B cell (primary cell): ENCODE data around the gene PNPT1. TPM values are rescaled to one million over a fixed set of nuclear protein-coding genes. Genes with fewer than 3 reads are reported as not detected.

ENCODE experiments used
- ATAC-seq: fragments of 200-7000 bp; cut with Tn5 transposase; one replicate; pipeline ENCODE4 v1.10.0; 2021; ENCODE audit warnings: low read depth, mild to moderate bottlenecking, moderate number of reproducible peaks, moderate library complexity
- CTCF ChIA-PET: fragments of 350-600 bp; sonication (Branson Sonifier 250); formaldehyde crosslinking; loops from one replicate; lab custom pipeline; 2021; ENCODE audit warnings: antibody characterized with exemption, inconsistent platforms; lab: Charles Lee
- POLR2A ChIA-PET: fragments of 350-600 bp; sonication (Branson Sonifier 250); formaldehyde crosslinking; loops from one replicate; lab custom pipeline; 2021; ENCODE audit warnings: antibody characterized with exemption; lab: Charles Lee
- DNase-seq: peaks from one replicate; pipeline ENCODE4 v3.0.0; 2013
- H2AFZ ChIP-seq: 2 replicates; pipeline ENCODE4 v1.6.1; 2012; ENCODE audit warnings: mild to moderate bottlenecking, low read depth, low read length; ENCODE audit not compliant: insufficient read depth, poor library complexity, severe bottlenecking
- H3K27ac ChIP-seq, 2 donors: 1 replicate in 1 of 2; 2 replicates in 1 of 2; pipeline ENCODE4 v1.5.1; 2012 to 2013; ENCODE audit warnings: low read length in 2 of 2, mild to moderate bottlenecking in 2 of 2, moderate library complexity in 1 of 2
- H3K27me3 ChIP-seq, 4 experiments: fragments of 200-600 bp in 1 of 4; sonication (generic) in 1 of 4; replicated peaks in 1 of 4; 1 replicate in 2 of 4; 2 replicates in 2 of 4; pipeline versions ENCODE4 v1.6.1 to v1.7.0; 2013 to 2016; ENCODE audit warnings: low read length in 3 of 4, mild to moderate bottlenecking in 2 of 4, mixed read lengths in 1 of 4, moderate library complexity in 1 of 4; ENCODE audit not compliant: insufficient read depth in 4 of 4, control insufficient read depth in 3 of 4; ENCODE audit errors: control extremely low read depth in 1 of 4
- H3K36me3 ChIP-seq, 2 experiments: replicated peaks in 1 of 2; 1 replicate in 1 of 2; 2 replicates in 1 of 2; pipeline versions ENCODE4 v1.6.1 to v1.7.1; 2013; ENCODE audit warnings: low read length in 1 of 2; ENCODE audit not compliant: insufficient read depth in 2 of 2, control insufficient read depth in 1 of 2; ENCODE audit errors: control extremely low read depth in 1 of 2, extremely low read depth in 1 of 2
- H3K4me1 ChIP-seq, 2 donors: fragments of 200-600 bp in 1 of 2; sonication (generic) in 1 of 2; 1 replicate in 1 of 2; 2 replicates in 1 of 2; pipeline versions ENCODE4 v1.5.1 to v1.6.1; 2013 to 2017; ENCODE audit warnings: low read length in 2 of 2; ENCODE audit not compliant: control insufficient read depth in 2 of 2, insufficient read depth in 2 of 2
- H3K4me2 ChIP-seq: replicated peaks from 2 replicates; pipeline ENCODE3; 2012; ENCODE audit warnings: mild to moderate bottlenecking, low read depth, low read length; ENCODE audit not compliant: poor library complexity, severe bottlenecking
- H3K4me3 ChIP-seq, 5 experiments: fragments of 200-600 bp in 1 of 5; sonication (generic) in 1 of 5; 1 replicate in 3 of 5; 2 replicates in 2 of 5; pipeline versions ENCODE4 v1.5.1 to v1.7.0; 2011 to 2016; ENCODE audit warnings: low read length in 4 of 5, mild to moderate bottlenecking in 4 of 5, low read depth in 2 of 5, control low read depth in 1 of 5, moderate library complexity in 1 of 5; ENCODE audit not compliant: insufficient read depth in 1 of 5; ENCODE audit errors: control extremely low read depth in 1 of 5, extremely low read depth in 1 of 5
- H3K79me2 ChIP-seq: fragments of 200-600 bp; sonication (generic); one replicate; pipeline ENCODE4 v1.6.0; 2016; ENCODE audit warnings: low read length; ENCODE audit not compliant: control insufficient read depth, insufficient read depth
- H3K9ac ChIP-seq: fragments of 200-600 bp; sonication (generic); 2 replicates; pipeline ENCODE4 v1.6.1; 2017; ENCODE audit warnings: mild to moderate bottlenecking, low read length, moderate library complexity
- H3K9me3 ChIP-seq, 3 donors: one replicate each; pipeline versions ENCODE4 v1.6.1 to v1.7.1; 2013; ENCODE audit warnings: low read length in 2 of 3; ENCODE audit not compliant: control insufficient read depth in 2 of 3, insufficient read depth in 1 of 3; ENCODE audit errors: control extremely low read depth in 1 of 3
- H4K20me1 ChIP-seq: 2 replicates; pipeline ENCODE4 v1.6.0; 2012; ENCODE audit warnings: mild to moderate bottlenecking, low read length; ENCODE audit not compliant: insufficient read depth, control insufficient read depth, poor library complexity, severe bottlenecking
- H3K27ac Mint-ChIP-seq: one replicate; pipeline ENCODE4 v1.8.0; 2021; ENCODE audit warnings: mixed read lengths
- H3K27me3 Mint-ChIP-seq: one replicate; pipeline ENCODE4 v1.8.0; 2021; ENCODE audit warnings: mixed read lengths
- H3K4me1 Mint-ChIP-seq: one replicate; pipeline ENCODE4 v1.8.0; 2021; ENCODE audit warnings: mixed read lengths
- H3K4me3 Mint-ChIP-seq: one replicate; pipeline ENCODE4 v1.8.0; 2021; ENCODE audit warnings: mixed read lengths
- H3K9me3 Mint-ChIP-seq: one replicate; pipeline ENCODE4 v1.8.0; 2022; ENCODE audit warnings: mixed read lengths; ENCODE audit not compliant: insufficient read depth
- EZH2 ChIP-seq: IDR thresholded peaks from 2 replicates; pipeline ENCODE4 v1.6.1; 2012; ENCODE audit warnings: borderline replicate concordance, low read depth, mild to moderate bottlenecking, moderate library complexity, low read length; ENCODE audit not compliant: insufficient read depth, poor library complexity, severe bottlenecking
- WGBS: methylation state at CpG from one replicate; pipeline ENCODE4 v1.1.5; 2013; ENCODE audit warnings: missing lambda C conversion rate; ENCODE audit not compliant: insufficient coverage; 5-methylcytosine and 5-hydroxymethylcytosine counted together
- intact Hi-C: fragments of 100-400 bp; cut with micrococcal nuclease; formaldehyde crosslinking; loops from one replicate; pipeline ENCODE4 v1.10.0; 2022
- polyA plus RNA-seq: library from polyadenylated mRNA; depleted of rRNA; stranded (reverse); fragments of >200 nt; gene quantifications from 2 replicates; pipeline ENCODE4 v1.2.3, GENCODE V29; 2012
- total RNA-seq, 2 donors: library from RNA; stranded (reverse); fragments of 120-200 nt in 1 of 2; gene quantifications; 1 replicate in 1 of 2; 2 replicates in 1 of 2; pipeline versions ENCODE4 v1.2.3 to v1.2.4, GENCODE V29; 2013 to 2022
- TF ChIP-seq, protein P1 (sequence below): fragments of 200-600 bp; IDR thresholded peaks from one replicate; pipeline ENCODE4 v1.8.0; 2022; ENCODE audit warnings: antibody characterized with exemption, mild to moderate bottlenecking

PNPT1 gene
- total and polyA plus RNA-seq, 2 donors (not counting 1 experiment from before 2014, with no cell fraction given), result 7.8 to 23.1 TPM

DNA sequence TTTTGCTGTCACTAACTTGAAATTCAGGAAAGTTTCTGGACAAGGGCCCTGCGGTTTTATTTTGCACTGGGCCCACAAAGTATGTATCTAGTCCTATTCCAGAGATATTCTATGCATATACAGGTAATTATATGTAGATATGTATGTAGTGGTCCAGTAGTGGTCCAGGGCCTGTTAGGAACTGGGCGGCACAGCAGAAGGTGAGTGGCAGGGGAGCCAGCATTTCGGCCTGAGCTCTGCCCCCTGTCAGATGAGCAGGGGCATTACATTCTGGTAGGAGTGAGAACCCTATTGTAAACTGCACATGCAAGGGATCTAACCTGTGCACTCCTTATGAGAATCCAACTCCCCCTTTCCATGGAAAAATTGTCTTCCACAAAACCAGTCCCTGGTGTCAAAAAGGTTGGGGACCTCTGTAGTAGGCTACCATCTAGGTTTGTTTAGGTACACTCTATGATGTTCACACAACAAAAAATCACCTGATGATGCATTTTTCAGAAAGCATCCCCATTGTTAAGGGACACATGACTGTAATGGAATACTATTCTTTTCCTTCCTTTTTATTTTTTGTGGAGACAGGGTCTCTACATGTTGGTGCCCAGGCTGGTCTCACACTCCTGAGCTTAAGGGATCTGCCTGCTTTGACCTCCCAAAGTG is 73.4 kb downstream of the PNPT1 start:
- DNase-seq (peak; percentile 28), ATAC-seq (no peak)
- Mint-ChIP-seq H3K4me3 (no peak overlapping the region), H3K4me1 (peaks cover 58% of the 10 kb centered on the region), H3K27ac (peak overlapping the region; percentile 75), H3K9me3 (no peaks in the 10 kb centered on the region), H3K27me3 (no peaks in the 10 kb centered on the region)
- Histone ChIP-seq H3K9me3 (no peaks in the 10 kb centered on the region), H3K27me3 (no peaks in the 10 kb centered on the region), H3K4me1 (peaks cover 47 to 57% of the 10 kb centered on the region in 2 donors), H2AFZ (no peak overlapping the region), H4K20me1 (peaks cover 58% of the 10 kb centered on the region), H3K4me2 (peak overlapping the region; percentile 73), H3K36me3 (peaks cover 3 to 36% of the 10 kb centered on the region in 2 experiments), H3K27ac (no peak overlapping the region), H3K4me3 (no peak overlapping the region), H3K9ac (no peak overlapping the region), H3K79me2 (peaks cover 95% of the 10 kb centered on the region)
- intact Hi-C loops, result no loop called here
- WGBS, result 46% methylated on average over 2 of the region's 3 CpGs
- no peak for TF ChIP-seq EZH2
- TF ChIP-seq, protein P1, sequence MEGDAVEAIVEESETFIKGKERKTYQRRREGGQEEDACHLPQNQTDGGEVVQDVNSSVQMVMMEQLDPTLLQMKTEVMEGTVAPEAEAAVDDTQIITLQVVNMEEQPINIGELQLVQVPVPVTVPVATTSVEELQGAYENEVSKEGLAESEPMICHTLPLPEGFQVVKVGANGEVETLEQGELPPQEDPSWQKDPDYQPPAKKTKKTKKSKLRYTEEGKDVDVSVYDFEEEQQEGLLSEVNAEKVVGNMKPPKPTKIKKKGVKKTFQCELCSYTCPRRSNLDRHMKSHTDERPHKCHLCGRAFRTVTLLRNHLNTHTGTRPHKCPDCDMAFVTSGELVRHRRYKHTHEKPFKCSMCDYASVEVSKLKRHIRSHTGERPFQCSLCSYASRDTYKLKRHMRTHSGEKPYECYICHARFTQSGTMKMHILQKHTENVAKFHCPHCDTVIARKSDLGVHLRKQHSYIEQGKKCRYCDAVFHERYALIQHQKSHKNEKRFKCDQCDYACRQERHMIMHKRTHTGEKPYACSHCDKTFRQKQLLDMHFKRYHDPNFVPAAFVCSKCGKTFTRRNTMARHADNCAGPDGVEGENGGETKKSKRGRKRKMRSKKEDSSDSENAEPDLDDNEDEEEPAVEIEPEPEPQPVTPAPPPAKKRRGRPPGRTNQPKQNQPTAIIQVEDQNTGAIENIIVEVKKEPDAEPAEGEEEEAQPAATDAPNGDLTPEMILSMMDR, result peak; percentile 38
- POLR2A ChIA-PET, result no interaction called here
- CTCF ChIA-PET, result no interaction called here
